ENCODE measurements around the gene HLA-DMB. TPM values are rescaled to one million over a fixed set of nuclear protein-coding genes. Genes with fewer than 3 reads are reported as not detected.

Gene HLA-DMB
- total RNA-seq, 1 donor from 2014 or later, result 0.26 TPM

GRCh38 chr6:32922083-32922482 lies 18.7 kb downstream of the HLA-DMB start:
- DNase-seq (ENCODE audit: low read depth) (no peak), FAIRE-seq (no peak)
- Histone ChIP-seq H3K27me3 (ENCODE audit: control insufficient read depth, insufficient read depth, low read length) (peaks cover 4% of the 10 kb centered on the region), H3K36me3 (ENCODE audit: control insufficient read depth, insufficient read depth, low read length) (no peaks in the 10 kb centered on the region), H3K4me3 (ENCODE audit: low read depth, low read length) (no peak overlapping the region)
- TF ChIP-seq CTCF (IDR thresholded peaks at IDR 0.05; ENCODE audit: insufficient read depth, low read length, severe bottlenecking), result no peak

- DNase-seq (ENCODE audit: low read depth), result no peak
- FAIRE-seq, result no peak
- Histone ChIP-seq H3K27me3 (ENCODE audit: control insufficient read depth, insufficient read depth, low read length) (peaks cover 4% of the 10 kb centered on the region), H3K4me3 (ENCODE audit: low read depth, low read length) (no peak overlapping the region), H3K36me3 (ENCODE audit: control insufficient read depth, insufficient read depth, low read length) (no peaks in the 10 kb centered on the region)
- TF ChIP-seq CTCF (IDR thresholded peaks at IDR 0.05; ENCODE audit: insufficient read depth, low read length, severe bottlenecking), result no peak
These were observed 20.1 kb downstream of the HLA-DMB start for GRCh38 chr6:32920715-32921114.

- H3K4me3 ChIP-seq (ENCODE audit: low read depth, low read length), result no peak overlapping the region
- no peak for TF ChIP-seq CTCF (IDR thresholded peaks at IDR 0.05; ENCODE audit: insufficient read depth, low read length, severe bottlenecking)
- no peak for FAIRE-seq
These were observed 27.9 kb downstream of the HLA-DMB start for GRCh38 chr6:32912951-32913350.

GRCh38 chr6:32908897-32909296 lies 31.9 kb downstream of the HLA-DMB start:
- FAIRE-seq (no peak), DNase-seq (ENCODE audit: low read depth) (no peak)
- H3K27me3 ChIP-seq (ENCODE audit: control insufficient read depth, insufficient read depth, low read length), result peaks cover 4% of the 10 kb centered on the region
- H3K36me3 ChIP-seq (ENCODE audit: control insufficient read depth, insufficient read depth, low read length), result no peaks in the 10 kb centered on the region
- no peak overlapping the region for H3K4me3 ChIP-seq (ENCODE audit: low read depth, low read length)
- no peak for TF ChIP-seq CTCF (IDR thresholded peaks at IDR 0.05; ENCODE audit: insufficient read depth, low read length, severe bottlenecking)

More at GRCh38 chr6:32912951-32913350, 27.9 kb downstream of the HLA-DMB start:
- DNase-seq (ENCODE audit: low read depth), result no peak
- no peaks in the 10 kb centered on the region for H3K36me3 ChIP-seq (ENCODE audit: control insufficient read depth, insufficient read depth, low read length)
- H3K27me3 ChIP-seq (ENCODE audit: control insufficient read depth, insufficient read depth, low read length), result peaks cover 7% of the 10 kb centered on the region

GRCh38 chr6:32906539-32906938 lies 34.3 kb downstream of the HLA-DMB start:
- Histone ChIP-seq H3K4me3 (ENCODE audit: low read depth, low read length) (no peak overlapping the region), H3K36me3 (ENCODE audit: control insufficient read depth, insufficient read depth, low read length) (no peaks in the 10 kb centered on the region), H3K27me3 (ENCODE audit: control insufficient read depth, insufficient read depth, low read length) (peaks cover 3% of the 10 kb centered on the region)
- peak; percentile 55 for DNase-seq (ENCODE audit: low read depth)
- no peak for TF ChIP-seq CTCF (IDR thresholded peaks at IDR 0.05; ENCODE audit: insufficient read depth, low read length, severe bottlenecking)
- no peak for FAIRE-seq

- FAIRE-seq (no peak), DNase-seq (ENCODE audit: low read depth) (no peak)
- Histone ChIP-seq H3K27me3 (ENCODE audit: control insufficient read depth, insufficient read depth, low read length) (no peaks in the 10 kb centered on the region), H3K36me3 (ENCODE audit: control insufficient read depth, insufficient read depth, low read length) (no peaks in the 10 kb centered on the region), H3K4me3 (ENCODE audit: low read depth, low read length) (no peak overlapping the region)
- TF ChIP-seq CTCF (IDR thresholded peaks at IDR 0.05; ENCODE audit: insufficient read depth, low read length, severe bottlenecking), result no peak
These were observed 35.8 kb downstream of the HLA-DMB start for GRCh38 chr6:32905078-32905477.
